Ishikawa (cell line): ENCODE results near the gene VAMP8.

Experiments used
- CEBPB ChIP-seq: IDR thresholded peaks from 2 replicates; pipeline ENCODE4 v1.6.1; 2012
- CREB1 ChIP-seq: IDR thresholded peaks from 2 replicates; pipeline ENCODE4 v1.6.1; 2012; ENCODE audit warnings: low read depth
- EGR1 ChIP-seq: IDR thresholded peaks from 2 replicates; pipeline ENCODE4 v1.6.1; 2012
- EP300 ChIP-seq: IDR thresholded peaks from 2 replicates; pipeline ENCODE4 v1.6.1; 2012; ENCODE audit warnings: borderline replicate concordance
- FOXM1 ChIP-seq: IDR thresholded peaks from 2 replicates; pipeline ENCODE4 v1.6.1; 2012; ENCODE audit warnings: low read depth, borderline replicate concordance
- MAX ChIP-seq: IDR thresholded peaks from 2 replicates; pipeline ENCODE4 v1.6.1; 2012
- NFIC ChIP-seq: IDR thresholded peaks from 2 replicates; pipeline ENCODE4 v1.6.1; 2012
- RAD21 ChIP-seq: IDR thresholded peaks from 2 replicates; pipeline ENCODE4 v1.6.1; 2012; ENCODE audit warnings: low read depth
- REST ChIP-seq: IDR thresholded peaks from 2 replicates; pipeline ENCODE4 v1.6.1; 2012; ENCODE audit warnings: low read depth, mild to moderate bottlenecking
- TAF1 ChIP-seq: IDR thresholded peaks from 2 replicates; pipeline ENCODE4 v1.6.1; 2012; ENCODE audit warnings: low read depth, mild to moderate bottlenecking
- TCF12 ChIP-seq: IDR thresholded peaks from 2 replicates; pipeline ENCODE4 v1.6.1; 2012; ENCODE audit warnings: low read depth
- TEAD4 ChIP-seq: IDR thresholded peaks from 2 replicates; pipeline ENCODE4 v1.6.1; 2012
- USF1 ChIP-seq: IDR thresholded peaks from 2 replicates; pipeline ENCODE4 v1.6.1; 2012
- YY1 ChIP-seq: IDR thresholded peaks from 2 replicates; pipeline ENCODE4 v1.6.1; 2012; ENCODE audit warnings: low read depth
- ZBTB7A ChIP-seq: IDR thresholded peaks from 2 replicates; pipeline ENCODE4 v1.6.1; 2012; ENCODE audit warnings: low read depth

The VAMP8 gene

GRCh38 chr2:85628658-85629057, 51.3 kb downstream of the VAMP8 start:
- TF ChIP-seq NFIC (no peak), REST (no peak), EP300 (no peak), USF1 (no peak), CREB1 (no peak), ZBTB7A (no peak), FOXM1 (no peak), MAX (no peak), CEBPB (no peak), TCF12 (no peak), TEAD4 (no peak), YY1 (no peak)

- TF ChIP-seq YY1 (no peak), ZBTB7A (no peak), FOXM1 (no peak), EGR1 (no peak), CREB1 (no peak), RAD21 (no peak), CEBPB (no peak), MAX (no peak), EP300 (no peak), NFIC (no peak), USF1 (no peak), TAF1 (no peak), TCF12 (no peak), REST (no peak), TEAD4 (no peak)
Measured at GRCh38 chr2:85631316-85631715, 53.9 kb downstream of the VAMP8 start.
